PC-3 (cell line): ENCODE measurements around the gene ZNF816. TPM values are rescaled to one million over a fixed set of nuclear protein-coding genes. Genes with fewer than 3 reads are reported as not detected.
"Not testable (repeated sequence)": the region's sequence is repeated elsewhere in the genome, so short reads cannot be mapped to it uniquely, and the experiment has no call there.

Experiments used
- ATAC-seq: fragments of 200-7000 bp; cut with Tn5 transposase; 2 replicates; pipeline ENCODE4 v1.9.1; 2020; ENCODE audit warnings: mild to moderate bottlenecking, moderate library complexity
- BruUV-seq: library from RNA; stranded (reverse); fragments of 400-500 nt; replicated peaks from 2 replicates; lab custom pipeline; 2021; lab: Mats Ljungman, UMichigan
- CTCF ChIA-PET: fragments of 300-600 bp; sonication (Branson Sonifier 250); formaldehyde crosslinking; loops from one replicate; lab custom pipeline; 2022; ENCODE audit warnings: antibody characterized with exemption; lab: Charles Lee
- POLR2A ChIA-PET: fragments of 300-600 bp; sonication (Branson Sonifier 250); formaldehyde crosslinking; loops from one replicate; lab custom pipeline; 2022; ENCODE audit warnings: antibody characterized with exemption; ENCODE audit not compliant: unreplicated experiment; lab: Charles Lee
- DNase-seq: peaks from one replicate; pipeline ENCODE4 v3.0.0-alpha.2; 2015
- H2AFZ ChIP-seq: fragments of 300-600 bp; sonication (generic); 2 replicates; pipeline ENCODE4 v1.6.0; 2016; ENCODE audit warnings: antibody characterized with exemption, low read length
- H3F3A ChIP-seq: fragments of 300-600 bp; sonication (generic); one replicate; pipeline ENCODE4 v1.6.0; 2017; ENCODE audit warnings: antibody characterized with exemption, low read length, control low read depth, mild to moderate bottlenecking; ENCODE audit not compliant: unreplicated experiment
- H3K27ac ChIP-seq: fragments of 300-600 bp; sonication (generic); 2 replicates; pipeline ENCODE4 v1.5.1; 2016; ENCODE audit warnings: mild to moderate bottlenecking, low read length
- H3K27me3 ChIP-seq: fragments of 300-600 bp; sonication (generic); 2 replicates; pipeline ENCODE4 v1.6.1; 2016; ENCODE audit warnings: low read length, mixed read lengths
- H3K36me3 ChIP-seq: fragments of 300-600 bp; sonication (generic); 2 replicates; pipeline ENCODE4 v1.6.1; 2016; ENCODE audit warnings: low read depth, mixed run types, low read length, mixed read lengths
- H3K4me1 ChIP-seq: fragments of 300-600 bp; sonication (generic); 2 replicates; pipeline ENCODE4 v1.5.1; 2016; ENCODE audit warnings: low read length; ENCODE audit not compliant: insufficient read depth
- H3K4me2 ChIP-seq: fragments of 300-600 bp; sonication (generic); 2 replicates; pipeline ENCODE4 v1.6.0; 2016; ENCODE audit warnings: low read length
- H3K4me3 ChIP-seq: fragments of 300-600 bp; sonication (generic); 2 replicates; pipeline ENCODE4 v1.5.1; 2016; ENCODE audit warnings: mild to moderate bottlenecking, low read length, mixed read lengths
- H3K79me2 ChIP-seq: fragments of 300-600 bp; sonication (generic); 2 replicates; pipeline ENCODE4 v1.6.1; 2017; ENCODE audit warnings: low read length, mixed read lengths
- H3K9ac ChIP-seq: fragments of 300-600 bp; sonication (generic); 2 replicates; pipeline ENCODE4 v1.6.0; 2016; ENCODE audit warnings: mild to moderate bottlenecking, low read length
- H3K9me2 ChIP-seq: fragments of 300-600 bp; sonication (generic); replicated peaks from 2 replicates; pipeline ENCODE4 v1.6.1; 2016; ENCODE audit warnings: mixed run types, low read length, mixed read lengths
- H3K9me3 ChIP-seq: fragments of 300-600 bp; sonication (generic); 2 replicates; pipeline ENCODE4 v1.6.1; 2016; ENCODE audit warnings: low read length, mixed read lengths
- H4K20me1 ChIP-seq: fragments of 300-600 bp; sonication (generic); 2 replicates; pipeline ENCODE4 v1.6.1; 2016; ENCODE audit warnings: low read length, mixed read lengths
- CTCF ChIP-seq: fragments of 300-600 bp; sonication (generic); conservative IDR thresholded peaks from 2 replicates; pipeline ENCODE4 v1.5.1; 2017; ENCODE audit warnings: antibody characterized with exemption, low read depth, mild to moderate bottlenecking, low read length
- EZH2 ChIP-seq: fragments of 300-600 bp; sonication (generic); IDR thresholded peaks from one replicate; pipeline ENCODE4 v1.6.1; 2017; ENCODE audit warnings: antibody characterized with exemption, mild to moderate bottlenecking, low read length; ENCODE audit not compliant: unreplicated experiment
- EZH2phosphoT487 ChIP-seq: fragments of 300-600 bp; sonication (generic); IDR thresholded peaks from 2 replicates; pipeline ENCODE4 v1.6.1; 2018; ENCODE audit warnings: mild to moderate bottlenecking, antibody characterized with exemption, low read length, borderline replicate concordance
- intact Hi-C: fragments of 100-400 bp; cut with micrococcal nuclease; formaldehyde crosslinking; loops from 2 replicates; pipeline ENCODE4 v1.9.0; 2023
- total RNA-seq: library from RNA; depleted of rRNA; stranded (reverse); fragments of >200 nt; gene quantifications from 2 replicates; pipeline ENCODE4 v1.2.3, GENCODE V29; 2014; rRNA removed

Gene ZNF816
- total RNA-seq, 1 experiment from 2014 or later: 10.2 TPM

GRCh38 chr19:52910648-52911047 is 52.0 kb downstream of the ZNF816 start:
- no peaks in the 10 kb centered on the region for H4K20me1 ChIP-seq
- H3K27me3 ChIP-seq: no peaks in the 10 kb centered on the region
- no peaks in the 10 kb centered on the region for H3K4me1 ChIP-seq
- peaks cover 60% of the 10 kb centered on the region for H3K36me3 ChIP-seq
- DNase-seq: no peak
- TF ChIP-seq CTCF: no peak
- no peak for TF ChIP-seq EZH2
- no peak for TF ChIP-seq EZH2phosphoT487
- no peak overlapping the region for H3K4me3 ChIP-seq
- no peak for ATAC-seq
- H3K9ac ChIP-seq: no peak overlapping the region
- ChIA-PET POLR2A (no interaction called here), CTCF (no interaction called here)
- H3F3A ChIP-seq: no peaks in the 10 kb centered on the region
- no peaks in the 10 kb centered on the region for H3K9me2 ChIP-seq
- no peak overlapping the region for H3K4me2 ChIP-seq
- intact Hi-C loops: no loop called here
- H3K27ac ChIP-seq: no peak overlapping the region
- no TSS peak for BruUV-seq
- H3K79me2 ChIP-seq: no peaks in the 10 kb centered on the region
- no peaks in the 10 kb centered on the region for H3K9me3 ChIP-seq
- no peak overlapping the region for H2AFZ ChIP-seq

- ATAC-seq, H3K27me3 ChIP-seq, H3K4me2 ChIP-seq, H4K20me1 ChIP-seq, H3K79me2 ChIP-seq, H3K27ac ChIP-seq, H3K9me3 ChIP-seq, H3K4me1 ChIP-seq, H3K9ac ChIP-seq, H3K4me3 ChIP-seq, POLR2A ChIA-PET, CTCF ChIA-PET, DNase-seq, H2AFZ ChIP-seq, intact Hi-C loops, BruUV-seq, H3F3A ChIP-seq, H3K9me2 ChIP-seq: not testable (repeated sequence)
- H3K36me3 ChIP-seq: peaks cover 27% of the 10 kb centered on the region
Observed at GRCh38 chr19:52904052-52904780, 58.5 kb downstream of the ZNF816 start.

- Histone ChIP-seq H3K4me1 (no peaks in the 10 kb centered on the region), H4K20me1 (no peaks in the 10 kb centered on the region), H3K4me3 (no peak overlapping the region), H3K9ac (no peak overlapping the region), H3K79me2 (peaks cover 1% of the 10 kb centered on the region; the same call in 1 of the 2 replicates), H3K9me3 (no peaks in the 10 kb centered on the region), H3K9me2 (no peaks in the 10 kb centered on the region), H3K4me2 (no peak overlapping the region), H3F3A (no peaks in the 10 kb centered on the region), H3K27me3 (no peaks in the 10 kb centered on the region), H3K36me3 (peaks cover 6% of the 10 kb centered on the region), H2AFZ (no peak overlapping the region), H3K27ac (no peak overlapping the region)
- CTCF ChIA-PET: no interaction called here
- POLR2A ChIA-PET: no interaction called here
- no peak for TF ChIP-seq EZH2phosphoT487
- no peak for TF ChIP-seq EZH2
- TF ChIP-seq CTCF: no peak
- intact Hi-C loops: no loop called here
- no TSS peak for BruUV-seq
- DNase-seq (no peak), ATAC-seq (no peak)
Observed at GRCh38 chr19:52901842-52902241, 60.8 kb downstream of the ZNF816 start.

Other genes starting within 250 kb of the ZNF816 start
- gene ZNF611, start 227.8 kb downstream of the ZNF816 start, total RNA-seq: 8.4 and 12.7 TPM in 2 replicates
- gene ZNF600, start 176.1 kb downstream of the ZNF816 start, total RNA-seq: 5.4 and 8.6 TPM in 2 replicates
- 12.7 and 29.7 TPM in 2 replicates for gene ZNF28, start 141.2 kb downstream of the ZNF816 start, total RNA-seq
- 18.7 and 21.5 TPM in 2 replicates for gene ZNF468, start 105.3 kb downstream of the ZNF816 start, total RNA-seq
- gene ZNF320, start 65.2 kb downstream of the ZNF816 start, total RNA-seq: 7.7 and 10.6 TPM in 2 replicates
- 5.2 and 5.4 TPM in 2 replicates for gene ZNF888, start 39.5 kb downstream of the ZNF816 start, total RNA-seq
- gene ERVV-1, start 51.0 kb upstream of the ZNF816 start, total RNA-seq: not detected in 2 replicates
- not detected in 2 replicates for gene ERVV-2, start 81.9 kb upstream of the ZNF816 start, total RNA-seq
- gene ZNF160, start 140.5 kb upstream of the ZNF816 start, total RNA-seq: 22.3 and 25.1 TPM in 2 replicates
- gene ZNF415, start 170.0 kb upstream of the ZNF816 start, total RNA-seq: 1.3 and 5.2 TPM in 2 replicates
- gene ZNF347, start 196.2 kb upstream of the ZNF816 start, total RNA-seq: 8.5 and 9.1 TPM in 2 replicates
- gene ZNF665, start 230.5 kb upstream of the ZNF816 start, total RNA-seq: 0.77 and 0.81 TPM in 2 replicates